Activated T-helper 1 cell treated with Interleukin-2 at 50 U/mL for 16 hours (primary cell): ENCODE measurements around the gene VWA8.
"Not testable (repeated sequence)": the region's sequence is repeated elsewhere in the genome, so short reads cannot be mapped to it uniquely, and the experiment has no call there.

ENCODE experiments used
- DNase-seq: peaks from one replicate; pipeline ENCODE4 v3.0.0-alpha.2; 2020; ENCODE audit warnings: low read depth

VWA8 gene

DNA sequence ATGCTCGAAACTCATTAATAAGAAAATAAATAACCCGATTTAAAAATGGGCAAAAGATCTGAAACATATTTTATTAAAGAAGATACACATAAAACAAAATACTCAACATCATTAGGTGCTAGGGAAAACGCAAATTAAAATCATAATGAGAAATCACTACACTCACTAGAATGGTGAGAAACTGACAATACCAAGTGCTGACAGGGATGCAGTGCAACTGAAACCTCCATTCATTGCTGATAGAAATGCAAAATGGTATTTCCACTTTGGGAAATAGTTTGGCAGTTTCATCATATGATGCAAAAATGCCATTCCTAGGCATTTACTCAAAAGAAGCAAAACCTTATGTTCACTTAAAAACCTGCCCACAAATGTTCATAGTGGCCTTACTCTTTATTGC, 278.1 kb downstream of the VWA8 start:
- no peak for DNase-seq

GRCh38 chr13:41682001-41682400, 278.9 kb downstream of the VWA8 start:
- DNase-seq: no peak

- DNase-seq: no peak
Measured at GRCh38 chr13:41681587-41681986, 279.3 kb downstream of the VWA8 start.

DNA sequence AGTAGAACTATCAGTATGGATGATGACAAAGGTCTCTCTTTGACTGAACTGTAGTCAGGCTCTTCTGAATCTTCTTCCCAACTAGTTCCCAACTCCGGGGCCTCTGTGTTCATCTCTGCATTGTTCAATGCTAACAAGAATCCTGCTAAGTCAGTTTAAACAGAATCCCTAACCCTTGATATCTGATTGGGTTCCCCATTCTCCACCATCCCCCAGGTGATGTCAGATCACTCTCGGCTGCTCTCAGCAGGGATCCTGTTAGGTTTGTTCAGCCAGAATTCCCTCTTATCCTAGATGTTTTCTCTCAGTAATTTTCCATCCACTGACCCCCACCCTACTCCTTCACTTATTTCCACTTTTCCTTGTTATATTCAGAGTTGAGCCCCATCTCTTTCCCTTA, 280.0 kb downstream of the VWA8 start:
- no peak for DNase-seq

DNA sequence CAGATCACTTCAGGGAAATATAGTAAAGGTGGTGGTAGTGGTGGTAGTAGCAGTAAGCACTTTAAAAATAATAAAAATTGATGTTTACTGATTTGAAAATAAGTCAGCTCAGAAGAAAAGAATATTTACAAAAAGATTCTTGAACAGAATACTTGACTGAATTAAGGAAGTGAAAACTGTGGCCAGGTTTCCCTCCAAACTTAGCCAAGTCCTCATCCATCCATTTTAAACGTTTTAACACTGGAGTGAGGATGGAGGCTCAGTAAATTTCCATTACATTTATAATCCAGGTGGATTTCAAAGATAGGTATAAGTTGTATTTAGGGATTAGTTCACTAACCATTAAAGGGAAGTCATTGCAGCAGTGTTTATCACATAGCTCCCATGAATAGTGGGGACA, 282.1 kb downstream of the VWA8 start:
- no peak for DNase-seq

DNA sequence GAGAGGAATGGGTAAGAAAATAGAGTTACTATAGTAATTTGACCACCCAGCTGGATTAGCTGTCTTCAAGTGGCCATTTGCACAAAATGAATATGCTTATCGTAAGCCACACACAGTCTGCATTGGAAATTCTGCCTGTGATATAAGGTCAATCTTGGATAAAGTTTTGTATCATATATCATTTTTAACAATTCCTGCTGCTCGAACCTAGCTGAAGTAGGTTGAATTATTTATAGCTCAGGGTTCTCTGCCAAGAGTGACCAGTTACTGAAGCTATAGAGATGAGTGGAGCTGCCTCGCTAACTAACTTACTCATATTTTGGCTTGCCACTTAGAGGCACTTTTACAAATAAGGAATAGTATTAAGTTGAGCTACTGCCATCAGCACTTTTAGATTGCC, 282.7 kb downstream of the VWA8 start:
- DNase-seq: no peak

DNA sequence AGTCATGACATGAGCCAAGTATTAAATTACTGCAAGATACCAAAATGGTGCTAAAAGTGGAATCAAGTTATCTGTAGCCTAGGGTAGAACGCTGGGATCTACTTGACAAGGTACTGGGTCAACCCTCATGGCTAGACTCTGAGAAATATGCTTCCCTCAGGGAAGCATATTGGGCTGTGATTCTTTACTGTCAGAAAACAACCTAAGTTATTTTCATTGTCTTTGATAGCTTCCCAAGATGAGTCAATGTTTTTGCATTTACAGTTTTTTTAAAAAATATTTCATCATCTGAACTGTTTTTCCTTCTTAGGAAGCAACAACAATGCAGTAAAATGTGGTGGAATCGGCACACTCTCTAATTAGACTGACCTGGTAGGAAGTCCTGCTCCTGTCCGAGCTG, 285.6 kb downstream of the VWA8 start:
- DNase-seq: no peak

GRCh38 chr13:41674246-41674645, 286.7 kb downstream of the VWA8 start:
- no peak for DNase-seq

DNA sequence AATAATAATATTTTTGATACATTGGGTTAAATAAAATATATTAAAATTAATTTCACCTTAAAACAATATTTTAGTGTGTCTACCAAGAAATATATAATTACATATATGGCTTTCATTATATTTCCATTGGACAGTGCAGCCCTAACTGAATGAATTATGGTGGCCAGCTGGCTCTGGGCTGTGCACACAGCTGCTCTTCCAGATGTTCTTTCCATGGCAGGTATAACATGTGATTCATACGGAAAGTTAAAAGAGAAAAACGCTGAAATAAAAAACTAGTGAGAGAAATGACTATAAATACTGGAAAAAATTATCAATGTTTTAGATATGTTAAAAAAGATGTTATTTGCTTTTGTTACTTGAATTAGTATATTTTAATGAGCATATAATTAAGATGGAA, 287.3 kb downstream of the VWA8 start:
- DNase-seq: no peak

GRCh38 chr13:41670873-41671443, 290.0 kb downstream of the VWA8 start:
- no peak for DNase-seq

DNA sequence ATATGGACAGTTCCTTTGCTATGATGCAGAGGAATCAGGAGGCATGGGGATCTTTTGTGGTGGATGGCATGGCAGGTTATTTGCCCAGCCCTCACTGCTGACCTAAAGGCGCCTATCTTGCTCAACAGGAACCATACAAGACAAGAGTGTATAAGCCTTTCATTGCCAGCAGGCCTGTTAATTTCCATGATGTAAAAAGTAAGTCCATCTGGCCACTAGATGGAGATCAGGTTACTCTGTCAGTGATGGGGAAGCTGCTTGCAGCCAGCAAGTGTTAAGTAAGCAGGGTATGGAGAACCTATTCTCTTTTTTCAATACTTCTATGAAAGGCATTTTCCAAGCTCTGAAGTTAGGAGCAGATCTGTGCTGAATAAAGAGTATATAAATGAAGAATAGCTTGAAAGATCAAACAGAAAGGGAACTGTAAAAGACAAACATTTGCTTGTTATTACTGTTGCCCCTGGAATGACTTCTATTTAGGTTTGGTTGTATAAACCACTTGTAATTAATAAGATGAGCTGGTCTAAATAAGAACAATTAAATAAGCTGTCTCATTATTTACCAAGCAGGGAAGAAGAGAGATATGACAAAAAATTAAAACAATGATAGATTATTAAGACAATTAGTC, 292.7 kb downstream of the VWA8 start:
- no peak for DNase-seq

DNA sequence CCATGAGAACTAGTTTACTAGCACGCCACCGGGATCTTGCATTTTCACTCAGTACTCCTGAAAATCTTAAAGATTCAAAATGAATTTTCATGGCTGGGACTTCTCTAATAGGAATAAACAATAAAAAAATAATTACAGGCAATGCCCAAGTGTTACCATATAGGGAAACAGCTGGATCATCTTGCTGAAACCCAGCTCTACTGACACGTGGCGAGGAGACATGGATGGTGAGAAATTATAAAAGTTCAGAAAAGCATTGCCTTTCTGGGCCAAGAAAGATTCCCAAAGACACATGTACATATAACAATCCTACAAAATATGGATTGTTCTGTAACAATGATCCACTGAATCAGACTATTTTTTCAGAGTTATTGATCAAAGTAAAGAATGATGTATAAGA, 294.3 kb downstream of the VWA8 start:
- DNase-seq: no peak

- DNase-seq: no peak
Measured at GRCh38 chr13:41660411-41660810, 300.5 kb downstream of the VWA8 start.

DNA sequence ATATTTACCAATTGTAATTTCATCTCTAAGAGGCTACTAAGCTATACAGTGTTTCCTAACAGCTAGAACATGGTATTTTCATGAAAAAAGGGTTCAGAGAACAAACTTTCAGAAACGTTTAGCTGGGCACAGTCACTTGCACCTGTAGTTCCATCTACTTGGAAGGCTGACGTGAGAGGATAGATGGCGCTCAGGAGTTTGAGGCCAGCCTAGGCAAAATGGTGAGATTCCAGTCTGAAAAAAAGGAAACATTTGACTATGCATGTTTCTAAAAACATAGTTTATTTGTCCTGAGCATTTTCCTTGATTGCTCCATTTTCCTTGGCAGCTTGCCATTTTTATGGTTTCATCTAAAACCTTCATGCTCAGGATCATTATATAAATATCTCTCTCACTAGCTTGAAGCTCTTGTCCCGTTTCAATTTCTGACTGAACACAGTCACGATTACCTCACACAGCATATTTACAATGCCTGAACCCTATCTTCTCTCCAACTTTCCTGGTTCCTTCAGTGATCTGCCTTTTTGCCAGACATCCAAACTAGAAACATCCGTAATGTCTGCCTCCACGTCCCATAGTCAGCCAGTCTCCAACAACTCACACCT, 302.8 kb downstream of the VWA8 start:
- DNase-seq: no peak

DNA sequence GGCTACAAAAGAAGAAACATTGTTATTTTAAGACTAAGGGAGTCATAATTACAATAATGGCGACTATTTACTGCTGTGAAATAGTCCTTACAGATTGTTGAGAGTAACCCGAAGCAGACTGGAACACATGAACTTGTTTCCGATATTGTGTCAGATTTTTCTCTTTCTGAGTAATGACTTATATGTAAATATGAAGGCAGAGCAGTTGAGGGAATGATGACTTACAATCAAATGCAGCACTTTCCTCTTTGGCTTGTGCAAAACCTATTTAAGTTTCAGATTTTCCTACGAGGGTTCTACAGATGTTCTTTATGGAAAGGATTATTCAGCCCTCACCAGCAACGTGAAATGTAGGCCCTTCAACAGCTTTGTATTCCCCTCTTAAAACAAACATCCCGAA, 304.9 kb downstream of the VWA8 start:
- no peak for DNase-seq

- no peak for DNase-seq
Measured at GRCh38 chr13:41654796-41655195, 306.1 kb downstream of the VWA8 start.

DNA sequence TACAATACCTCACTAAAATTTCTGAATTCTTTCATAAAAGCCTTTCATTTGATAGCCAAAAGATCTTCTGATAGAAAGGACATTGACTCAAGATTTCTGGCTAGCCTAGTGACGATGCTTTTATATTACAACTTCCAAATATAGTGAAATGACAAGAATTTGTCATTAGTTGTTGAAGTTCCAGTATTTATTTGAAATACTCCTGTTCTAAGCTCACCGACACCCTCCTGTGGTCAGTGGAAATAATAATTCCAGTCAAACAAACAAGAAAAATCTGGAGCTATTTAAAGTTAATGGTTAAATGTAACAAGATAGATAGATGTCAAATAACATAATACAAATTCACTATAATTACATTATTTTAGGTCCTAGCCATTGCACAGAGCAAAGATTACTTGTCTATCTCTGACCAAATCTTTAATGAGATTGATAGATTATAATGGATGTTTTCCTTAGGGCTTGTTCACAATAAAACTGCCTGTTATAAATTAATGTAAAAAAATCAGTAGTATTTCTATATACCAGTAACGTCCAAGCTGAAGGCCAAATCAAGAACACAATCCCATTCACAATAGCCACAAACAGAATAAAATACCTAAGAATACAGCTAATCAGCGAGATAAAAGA, 308.1 kb downstream of the VWA8 start:
- no peak for DNase-seq

DNA sequence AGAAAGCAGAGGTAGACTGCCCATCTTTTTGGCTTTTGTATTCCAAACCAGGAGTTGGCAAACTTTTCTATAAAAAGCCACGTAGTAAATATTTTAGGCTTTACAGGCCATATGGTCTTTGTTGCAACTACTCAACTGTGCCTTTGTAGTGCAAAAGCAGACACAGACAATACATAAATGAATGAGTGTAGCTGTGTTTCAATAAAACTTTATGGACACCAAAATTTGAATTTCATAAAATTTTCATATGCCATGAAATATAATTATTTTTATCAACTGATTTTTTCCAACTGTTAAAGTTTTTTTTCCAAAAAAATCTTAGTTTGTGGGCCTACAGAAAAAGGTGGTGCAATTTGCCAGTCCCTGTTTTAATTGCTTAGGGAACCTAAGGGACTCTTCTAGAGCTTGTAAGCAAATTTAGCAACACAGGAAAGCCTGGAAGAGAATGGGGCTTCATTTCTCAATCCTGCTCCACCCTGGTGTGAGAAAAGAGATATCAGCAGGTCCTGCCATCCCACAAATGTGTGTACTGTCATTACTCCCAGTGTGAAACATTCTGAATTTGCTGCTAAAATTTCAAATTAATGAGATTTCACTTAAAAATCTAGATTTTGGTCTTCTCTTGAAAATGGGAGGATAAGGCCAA, 309.4 kb downstream of the VWA8 start:
- no peak for DNase-seq

DNA sequence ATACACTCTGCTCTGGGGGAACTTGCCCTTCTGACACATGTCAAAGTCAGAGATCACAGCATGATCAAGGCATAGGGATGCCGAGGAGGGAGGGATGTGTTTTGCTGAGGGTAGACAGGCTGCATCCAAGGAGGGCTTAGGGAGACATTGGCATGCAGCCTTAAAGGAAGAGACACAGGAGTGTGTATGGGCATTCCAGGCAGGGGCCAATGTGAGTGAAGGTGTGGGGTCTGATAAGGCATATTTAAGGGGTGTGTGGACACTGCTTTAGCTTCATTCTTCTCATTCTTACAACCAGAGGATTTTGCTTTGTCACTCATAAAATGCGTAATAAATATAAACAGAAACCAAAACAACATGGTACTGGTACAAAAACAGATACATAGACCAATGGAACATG, 310.2 kb downstream of the VWA8 start:
- no peak for DNase-seq

DNA sequence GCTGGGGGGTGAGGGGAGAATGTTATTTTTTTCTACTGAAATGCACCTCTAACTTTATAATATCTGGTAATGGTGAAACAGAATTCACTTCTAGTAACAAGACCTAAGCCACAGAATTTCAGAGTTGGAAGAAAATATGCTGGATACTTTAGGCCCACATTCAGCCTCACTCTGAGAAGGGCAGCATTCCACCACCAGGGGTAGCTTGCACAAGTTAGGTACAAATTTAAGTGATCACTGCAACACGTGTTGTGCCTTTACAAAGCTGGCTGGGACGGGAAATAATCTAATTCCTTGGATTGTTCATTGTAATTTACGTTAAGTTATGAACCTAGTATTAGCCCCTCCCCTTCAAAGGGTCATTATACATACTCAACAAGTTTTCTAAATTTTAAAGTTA, 311.2 kb downstream of the VWA8 start:
- DNase-seq: no peak

DNA sequence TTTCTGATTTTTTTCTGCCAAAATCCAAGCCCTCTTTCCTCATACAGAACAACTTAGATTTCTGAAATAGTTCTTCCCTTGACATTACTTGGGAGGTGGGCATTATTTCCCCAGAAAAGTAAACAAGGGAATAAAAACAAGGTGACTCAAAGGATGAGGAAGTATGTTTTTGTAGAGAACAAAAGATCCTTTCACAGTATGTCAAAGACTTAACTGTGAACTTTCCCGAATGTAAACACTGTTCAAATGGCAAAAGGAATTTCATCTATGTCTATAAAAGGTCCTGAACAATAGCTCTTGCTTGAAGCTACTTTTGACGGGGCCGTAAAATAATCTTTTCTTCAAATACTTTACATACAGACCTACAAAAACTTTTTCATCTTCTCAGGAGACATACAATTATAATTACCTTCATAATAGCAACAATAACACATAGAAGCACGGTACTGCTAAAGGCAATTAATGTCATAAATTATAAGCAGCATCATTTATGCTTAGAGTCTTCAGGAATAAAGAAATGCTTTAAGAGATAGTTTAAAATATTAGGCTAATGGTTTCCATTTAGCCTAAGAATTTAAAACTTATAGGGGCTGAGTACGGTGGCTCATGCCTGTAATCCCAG, 312.5 kb downstream of the VWA8 start:
- DNase-seq: no peak

DNA sequence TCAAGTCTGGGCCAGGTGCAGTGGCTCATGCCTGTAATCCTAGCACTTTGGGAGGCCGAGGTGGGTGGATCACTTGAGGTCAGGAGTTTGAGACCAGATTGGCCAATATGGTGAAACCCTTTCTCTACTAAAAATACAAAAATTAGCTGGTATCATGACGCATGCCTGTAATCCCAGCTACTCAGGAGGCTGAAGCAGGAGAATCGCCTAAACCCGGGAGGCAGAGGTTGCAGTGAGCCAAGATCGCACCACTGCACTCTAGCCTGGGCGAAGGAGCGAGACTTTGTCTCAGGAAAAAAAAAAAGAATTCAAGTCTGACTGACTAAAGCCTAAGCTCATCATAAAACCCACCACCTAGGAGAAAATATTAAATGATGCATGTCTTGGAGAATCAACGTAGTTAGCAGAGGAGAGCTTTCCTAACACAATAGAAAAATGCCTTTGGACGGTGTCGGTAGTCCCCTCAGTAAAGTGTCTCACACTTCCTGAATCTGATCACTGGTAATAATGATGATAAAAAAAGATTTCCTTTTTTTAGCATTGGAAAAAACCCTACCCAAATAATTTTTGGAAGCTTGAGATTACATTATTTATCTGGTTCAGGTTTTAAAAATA, 313.1 kb downstream of the VWA8 start:
- DNase-seq: not testable (repeated sequence)
